Ovary (tissue), 9 donors: ENCODE measurements around the gene PPP1R13B. TPM values are rescaled to one million over a fixed set of nuclear protein-coding genes. Genes with fewer than 3 reads are reported as not detected.
A peak's percentile ranks its signal among the peaks of the same experiment; 100 is the strongest.

Source experiments
- DNase-seq, 5 donors: peaks; one replicate each; pipeline ENCODE4 v3.0.0-alpha.2; 2019 to 2020
- H3K27ac ChIP-seq, 2 donors: fragments of 200-600 bp; one replicate each; pipeline versions ENCODE4 v1.5.1 to v1.8.0; 2019 to 2022
- H3K27me3 ChIP-seq: fragments of 200-600 bp; one replicate; pipeline ENCODE4 v1.8.0; 2022
- H3K36me3 ChIP-seq: fragments of 200-600 bp; sonication (generic); one replicate; pipeline ENCODE4 v1.5.1; 2019
- H3K4me1 ChIP-seq: one replicate; pipeline ENCODE4 v1.8.1; 2013; ENCODE audit warnings: mild to moderate bottlenecking, moderate library complexity; ENCODE audit not compliant: insufficient read depth
- H3K4me3 ChIP-seq: fragments of 200-600 bp; sonication (generic); one replicate; pipeline ENCODE4 v1.5.1; 2017
- H3K9me3 ChIP-seq, 2 donors: fragments of 200-600 bp in 1 of 2; sonication (generic) in 1 of 2; one replicate each; pipeline versions ENCODE4 v1.5.1 to v1.8.1; 2013 to 2019; ENCODE audit warnings: mild to moderate bottlenecking in 1 of 2, moderate library complexity in 1 of 2
- EP300 ChIP-seq: sonication (generic); formaldehyde crosslinking; IDR thresholded peaks from one replicate; pipeline ENCODE4 v1.6.1; 2017; ENCODE audit warnings: antibody characterized with exemption
- POLR2A ChIP-seq: fragments of 450-650 bp; IDR thresholded peaks from one replicate; pipeline ENCODE4 v1.6.1; 2017; ENCODE audit warnings: antibody characterized with exemption, mild to moderate bottlenecking, moderate library complexity
- WGBS, 3 donors: extraction: QIAGEN DNeasy Blood & Tissue Kit in 1 of 3; methylation state at CpG; one replicate each; pipeline versions ENCODE4 v1.1.5 to v1.1.7; 2013 to 2017; 5-methylcytosine and 5-hydroxymethylcytosine counted together
- intact Hi-C, 4 donors: fragments of 100-400 bp; cut with DNase I; formaldehyde crosslinking; loops; one replicate each; pipeline versions ENCODE4 v1.11.0 to v1.15.1; 2022 to 2023
- polyA plus RNA-seq, 2 donors: library from polyadenylated mRNA; stranded (reverse); fragments of 200-250 nt in 1 of 2; fragments of 350-450 nt in 1 of 2; fragmentation: Illumina TruSeq in 1 of 2; extraction: RNeasy Lipid Tissue Mini Kit (QIAGEN cat#74804) in 1 of 2; gene quantifications; one replicate each; pipeline ENCODE4 v1.2.3, GENCODE V29; 2013 to 2014
- total RNA-seq, 7 donors: library from RNA; depleted of rRNA in 2 of 7; stranded (reverse); fragments of >200 nt in 2 of 7; fragmentation: NEBNext Ultra II Directional in 3 of 7; extraction: Animal tissue kit (Norgen Biotek cat#: 25700) in 3 of 7; gene quantifications; one replicate each; pipeline versions ENCODE4 v1.1.0 to v1.2.4, GENCODE V29; 2016 to 2023
- TF ChIP-seq, protein P1 (sequence below), 3 donors: fragments of 450-650 bp in 2 of 3; fragments of 200-600 bp in 1 of 3; IDR thresholded peaks; one replicate each; pipeline versions ENCODE4 v1.5.1 to v1.8.0; 2016 to 2022; ENCODE audit warnings: antibody characterized with exemption in 3 of 3, mild to moderate bottlenecking in 1 of 3
- donor health status: DM: no; HTN: no; CAD: no; lungs with moderate emphysema.
- donor health status: DM: no; HTN: no; CAD: no.
- donor health status: Bipolar disorder and iron deficiency.
- donor health status: DM: yes; HTN: yes; CAD: no.
- donor health status: DM: no; HTN: no; CAD: no.
- donor health status: DM: yes; HTN: yes; CAD: no.

The PPP1R13B gene
- total and polyA plus RNA-seq, 9 donors, result 15.0 to 64.8 (median 35.3) TPM

DNA sequence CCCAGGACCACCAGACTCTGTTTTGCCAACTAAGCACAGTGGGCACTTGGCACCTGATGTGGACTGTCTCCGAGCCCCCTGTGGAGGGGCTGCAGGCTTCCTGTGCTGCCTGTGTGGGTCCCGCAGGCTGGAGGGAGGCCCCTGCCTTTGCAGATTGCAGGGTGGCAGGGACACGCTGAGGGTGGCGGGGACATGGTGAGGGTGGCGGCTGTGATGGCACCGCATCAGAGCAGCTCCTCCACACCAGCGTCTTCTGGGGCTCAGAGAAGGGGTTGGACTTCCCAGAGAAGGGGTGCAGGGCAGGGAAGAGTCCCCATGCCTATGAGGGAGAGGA, 123.7 kb downstream of the PPP1R13B start:
- DNase-seq, result no peak
- Histone ChIP-seq H3K4me1 (peaks cover 24% of the 10 kb centered on the region), H3K4me3 (no peak overlapping the region), H3K27ac (peak overlapping the region; percentile 57 to 65), H3K36me3 (no peaks in the 10 kb centered on the region), H3K27me3 (no peaks in the 10 kb centered on the region), H3K9me3 (no peaks in the 10 kb centered on the region)
- WGBS, 3 donors, result 70 to 77% (median 70%) methylated on average over 7 of the region's 7 CpGs
- TF ChIP-seq POLR2A, result no peak
- no peak for TF ChIP-seq EP300
- TF ChIP-seq, protein P1, sequence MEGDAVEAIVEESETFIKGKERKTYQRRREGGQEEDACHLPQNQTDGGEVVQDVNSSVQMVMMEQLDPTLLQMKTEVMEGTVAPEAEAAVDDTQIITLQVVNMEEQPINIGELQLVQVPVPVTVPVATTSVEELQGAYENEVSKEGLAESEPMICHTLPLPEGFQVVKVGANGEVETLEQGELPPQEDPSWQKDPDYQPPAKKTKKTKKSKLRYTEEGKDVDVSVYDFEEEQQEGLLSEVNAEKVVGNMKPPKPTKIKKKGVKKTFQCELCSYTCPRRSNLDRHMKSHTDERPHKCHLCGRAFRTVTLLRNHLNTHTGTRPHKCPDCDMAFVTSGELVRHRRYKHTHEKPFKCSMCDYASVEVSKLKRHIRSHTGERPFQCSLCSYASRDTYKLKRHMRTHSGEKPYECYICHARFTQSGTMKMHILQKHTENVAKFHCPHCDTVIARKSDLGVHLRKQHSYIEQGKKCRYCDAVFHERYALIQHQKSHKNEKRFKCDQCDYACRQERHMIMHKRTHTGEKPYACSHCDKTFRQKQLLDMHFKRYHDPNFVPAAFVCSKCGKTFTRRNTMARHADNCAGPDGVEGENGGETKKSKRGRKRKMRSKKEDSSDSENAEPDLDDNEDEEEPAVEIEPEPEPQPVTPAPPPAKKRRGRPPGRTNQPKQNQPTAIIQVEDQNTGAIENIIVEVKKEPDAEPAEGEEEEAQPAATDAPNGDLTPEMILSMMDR (IDR thresholded peaks at IDR 0.05), result no peak
- intact Hi-C loops, result no loop called here

DNA sequence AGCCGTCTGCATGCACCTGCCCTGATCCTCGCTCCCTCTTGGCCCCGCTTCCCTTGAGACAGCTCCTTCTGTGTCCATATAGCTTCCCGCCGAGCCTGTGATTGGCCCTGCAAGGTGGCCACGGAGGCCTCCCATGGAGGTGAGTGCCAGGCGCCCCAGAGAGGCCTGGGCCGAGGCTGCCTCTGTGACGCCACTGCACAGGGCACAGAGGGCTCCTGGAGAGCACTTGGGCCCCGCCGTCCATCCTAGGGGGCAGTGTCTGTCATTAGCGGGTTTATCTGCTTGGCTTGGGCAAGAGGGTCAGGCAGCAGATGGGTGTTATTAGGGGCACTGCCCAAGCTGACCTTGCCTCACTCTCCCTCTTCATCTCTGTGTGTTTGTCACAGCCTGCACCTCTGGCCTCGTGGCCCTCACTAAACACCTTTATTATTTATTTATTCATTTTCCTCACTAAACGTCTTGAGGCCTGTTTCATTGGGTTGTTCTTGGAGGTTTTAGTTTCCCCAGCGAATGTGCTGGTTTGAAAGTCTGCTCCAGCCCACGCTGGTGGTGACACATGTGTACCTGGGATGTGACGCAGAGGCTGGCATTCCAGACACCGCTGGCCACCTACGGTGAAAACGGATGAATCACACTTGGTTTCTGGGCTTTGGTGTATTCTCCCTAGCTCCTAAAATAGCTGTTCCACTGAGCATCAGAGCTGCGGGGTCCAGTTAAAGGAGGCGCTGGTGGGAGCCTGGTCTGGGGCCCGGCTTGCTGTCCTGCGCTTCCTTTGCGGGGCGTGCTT, 125.8 kb downstream of the PPP1R13B start:
- 87 to 88% (median 87%) methylated on average over 26 of the region's 26 CpGs for WGBS, 3 donors
- H3K4me3 ChIP-seq, result no peak overlapping the region
- H3K4me1 ChIP-seq, result peaks cover 33% of the 10 kb centered on the region
- TF ChIP-seq, protein P1 (IDR thresholded peaks at IDR 0.05), result no peak
- TF ChIP-seq EP300 (no peak), POLR2A (no peak)
- DNase-seq, result no peak
- no peak overlapping the region for H3K27ac ChIP-seq
- intact Hi-C loops, result no loop called here
- no peaks in the 10 kb centered on the region for H3K27me3 ChIP-seq
- no peaks in the 10 kb centered on the region for H3K9me3 ChIP-seq
- H3K36me3 ChIP-seq, result no peaks in the 10 kb centered on the region

DNA sequence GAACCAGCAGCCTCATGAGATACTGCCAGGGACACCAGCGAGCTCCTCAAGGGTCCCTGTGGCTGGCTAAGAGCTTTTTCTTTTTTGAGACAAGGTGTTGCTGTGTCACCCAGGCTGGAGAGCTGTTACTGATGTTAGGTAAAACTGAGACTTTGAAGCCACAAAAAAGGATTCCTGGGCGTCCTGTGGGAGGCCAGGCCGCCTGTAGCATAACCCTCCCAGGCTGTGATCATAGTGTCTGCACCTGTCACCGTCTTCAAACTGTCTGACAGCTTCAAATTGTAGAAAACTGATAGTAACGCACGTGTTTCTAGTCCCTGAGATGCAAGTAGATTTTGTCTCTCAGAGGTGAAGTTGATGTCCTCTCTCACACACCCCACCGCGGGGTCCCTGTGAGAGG, 127.6 kb downstream of the PPP1R13B start:
- intact Hi-C loops, result loop anchor here in 1 of 4 donors (5.0 kb wide), 1 partner anchor 92 kb away; the partner anchor contains the start of gene KLC1
- peaks cover 31% of the 10 kb centered on the region for H3K4me1 ChIP-seq
- no peak overlapping the region for H3K27ac ChIP-seq
- no peak overlapping the region for H3K4me3 ChIP-seq
- no peak for DNase-seq
- no peaks in the 10 kb centered on the region for H3K9me3 ChIP-seq
- no peak for TF ChIP-seq POLR2A
- TF ChIP-seq, protein P1 (IDR thresholded peaks at IDR 0.05), result no peak
- TF ChIP-seq EP300, result no peak
- WGBS, 3 donors, result 90 to 93% (median 90%) methylated on average over 8 of the region's 8 CpGs
- no peaks in the 10 kb centered on the region for H3K27me3 ChIP-seq
- no peaks in the 10 kb centered on the region for H3K36me3 ChIP-seq

DNA sequence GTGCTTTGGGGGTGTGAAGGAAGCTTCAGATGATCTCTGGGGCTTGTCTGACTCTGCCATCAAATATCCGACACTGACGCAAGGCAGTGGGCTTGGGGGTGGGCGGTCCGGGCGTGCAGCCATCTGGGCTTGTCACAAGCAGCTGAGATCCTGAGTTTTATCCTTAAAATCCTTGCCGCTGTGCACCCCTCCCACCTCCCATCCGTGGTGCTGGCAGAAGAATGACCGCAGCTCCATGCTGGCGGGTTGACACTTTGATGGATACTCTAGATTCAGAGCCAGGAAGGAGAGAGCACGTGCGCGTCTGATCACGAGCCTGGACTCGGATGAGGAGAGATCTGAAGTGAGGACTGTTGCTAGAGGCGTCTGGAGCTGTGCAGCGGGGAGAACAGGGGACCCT, 128.8 kb downstream of the PPP1R13B start:
- TF ChIP-seq EP300, result no peak
- no peak for TF ChIP-seq POLR2A
- TF ChIP-seq, protein P1 (IDR thresholded peaks at IDR 0.05), result no peak
- intact Hi-C loops, result loop anchor here in 1 of 4 donors (5.0 kb wide), 1 partner anchor 91 kb away; the partner anchor contains the start of gene KLC1
- Histone ChIP-seq H3K27me3 (no peaks in the 10 kb centered on the region), H3K4me3 (no peak overlapping the region), H3K36me3 (no peaks in the 10 kb centered on the region), H3K27ac (no peak overlapping the region), H3K4me1 (peaks cover 21% of the 10 kb centered on the region), H3K9me3 (no peaks in the 10 kb centered on the region)
- DNase-seq, result peak in 1 of 5 donors; percentile 55
- WGBS, 3 donors, result 29 to 36% (median 31%) methylated on average over 16 of the region's 16 CpGs
